HepG2 (cell line): ENCODE measurements around the gene GRM1. TPM values are rescaled to one million over a fixed set of nuclear protein-coding genes. Genes with fewer than 3 reads are reported as not detected.

ENCODE experiments used
- ATAC-seq: fragments of 200-7000 bp; cut with Tn5 transposase; 3 replicates; pipeline ENCODE4 v1.9.1; 2020; ENCODE audit warnings: mild to moderate bottlenecking, moderate library complexity
- BruUV-seq: library from RNA; stranded (reverse); fragments of 400-500 nt; replicated peaks from 2 replicates; lab custom pipeline; 2021; lab: Mats Ljungman, UMichigan
- CTCF ChIA-PET: fragments of 300-600 bp; formaldehyde crosslinking; extraction: SDS; loops from one replicate; lab custom pipeline; 2021; ENCODE audit warnings: low total read pairs, inconsistent platforms, low intra/inter-chr PET ratio; lab: Yijun Ruan, JAX
- POLR2A ChIA-PET: fragments of 350-600 bp; sonication (Branson Sonifier 250); formaldehyde crosslinking; loops from one replicate; lab custom pipeline; 2020; ENCODE audit warnings: antibody characterized with exemption, inconsistent platforms; lab: Yijun Ruan, JAX
- DNase-seq: peaks from one replicate; pipeline ENCODE4 v3.0.0-alpha.2; 2015; ENCODE audit warnings: low spot score
- FAIRE-seq: peaks from 3 replicates; lab custom pipeline; 2011; peaks lifted over from hg19 to GRCh38; lab: Jason Lieb, UNC
- H2AFZ ChIP-seq: one replicate; pipeline ENCODE4 v1.6.1; 2011; ENCODE audit warnings: low read length, inconsistent platforms
- H3K27ac ChIP-seq: fragments of 300-600 bp; 3 replicates; pipeline ENCODE4 v1.8.0; 2011; ENCODE audit warnings: mixed run types, mild to moderate bottlenecking, mixed read lengths, low read length, inconsistent platforms; ENCODE audit not compliant: insufficient read depth; ENCODE audit errors: extremely low read length
- H3K27me3 ChIP-seq, 2 experiments: fragments of 200-600 bp in 1 of 2; 2 replicates in 1 of 2; 3 replicates in 1 of 2; pipeline versions ENCODE4 v1.6.0 to v1.8.0; 2011; ENCODE audit warnings: low read length in 2 of 2, mild to moderate bottlenecking in 2 of 2, moderate library complexity in 2 of 2, inconsistent platforms in 1 of 2; ENCODE audit not compliant: insufficient read depth in 2 of 2, control insufficient read depth in 1 of 2
- H3K36me3 ChIP-seq, 2 experiments: fragments of 200-600 bp in 1 of 2; replicated peaks in 1 of 2; 2 replicates in 1 of 2; 3 replicates in 1 of 2; pipeline versions ENCODE4 v1.5.1 to v1.8.0; 2011; ENCODE audit warnings: low read length in 2 of 2, inconsistent platforms in 1 of 2; ENCODE audit not compliant: insufficient read depth in 2 of 2, control insufficient read depth in 1 of 2
- H3K4me1 ChIP-seq: 2 replicates; pipeline ENCODE4 v1.5.1; 2012; ENCODE audit warnings: low read length, inconsistent platforms; ENCODE audit not compliant: insufficient read depth
- H3K4me2 ChIP-seq: 2 replicates; pipeline ENCODE4 v1.6.0; 2011; ENCODE audit warnings: low read depth, low read length, inconsistent platforms
- H3K4me3 ChIP-seq, 3 experiments: fragments of 200-600 bp in 1 of 3; sonication (generic), shearing (Covaris generic) in 1 of 3; replicated peaks in 1 of 3; 2 replicates each; pipeline ENCODE4 v1.5.1; 2011 to 2016; ENCODE audit warnings: low read length in 3 of 3, inconsistent platforms in 2 of 3, low read depth in 2 of 3, mild to moderate bottlenecking in 2 of 3, control low read depth in 1 of 3, mixed read lengths in 1 of 3; ENCODE audit not compliant: insufficient read depth in 1 of 3
- H3K79me2 ChIP-seq: one replicate; pipeline ENCODE4 v1.6.1; 2011; ENCODE audit warnings: low read length, inconsistent platforms; ENCODE audit not compliant: insufficient read depth
- H3K9ac ChIP-seq: 2 replicates; pipeline ENCODE4 v1.6.0; 2011; ENCODE audit warnings: mild to moderate bottlenecking, low read depth, low read length, inconsistent platforms; ENCODE audit not compliant: insufficient read depth
- H3K9me3 ChIP-seq: 2 replicates; pipeline ENCODE4 v1.5.1; 2012; ENCODE audit warnings: mild to moderate bottlenecking, low read length
- H4K20me1 ChIP-seq: 2 replicates; pipeline ENCODE4 v1.6.0; 2011; ENCODE audit warnings: inconsistent platforms, mild to moderate bottlenecking, low read length, moderate library complexity; ENCODE audit not compliant: insufficient read depth
- GZF1 ChIP-seq: sonication (generic); formaldehyde crosslinking; IDR thresholded peaks from 2 replicates; pipeline ENCODE4 v1.5.1; 2020; ENCODE audit warnings: mild to moderate bottlenecking, missing genetic modification reagents
- IRX3 ChIP-seq: sonication (generic); formaldehyde crosslinking; IDR thresholded peaks from 2 replicates; pipeline ENCODE4 v1.8.1; 2023; ENCODE audit warnings: mild to moderate bottlenecking, low read depth, missing genetic modification reagents, borderline replicate concordance
- KLF11 ChIP-seq: IDR thresholded peaks from 2 replicates; pipeline ENCODE4 v1.6.1; 2016; ENCODE audit warnings: missing compliant biosample characterization
- POGZ ChIP-seq: sonication (generic); formaldehyde crosslinking; IDR thresholded peaks from 2 replicates; pipeline ENCODE4 v1.4.0; 2020; ENCODE audit warnings: mild to moderate bottlenecking, missing genetic modification reagents
- ZFP36 ChIP-seq: fragments of 150-350 bp; IDR thresholded peaks from 2 replicates; pipeline ENCODE4 v1.6.1; 2018; ENCODE audit warnings: borderline replicate concordance, low read length, low read depth; ENCODE audit not compliant: partially characterized antibody
- ZNF143 ChIP-seq: sonication (generic); formaldehyde crosslinking; IDR thresholded peaks from 2 replicates; pipeline ENCODE4 v1.4.0; 2020; ENCODE audit warnings: missing genetic modification reagents
- ZNF557 ChIP-seq: sonication (generic); formaldehyde crosslinking; IDR thresholded peaks from 2 replicates; pipeline ENCODE4 v1.4.0; 2020; ENCODE audit warnings: missing genetic modification reagents
- ZNF616 ChIP-seq: sonication (generic); formaldehyde crosslinking; IDR thresholded peaks from 2 replicates; pipeline ENCODE4 v1.5.0; 2020; ENCODE audit warnings: low read depth, mild to moderate bottlenecking, missing genetic modification reagents
- ZNF891 ChIP-seq: sonication (generic); formaldehyde crosslinking; IDR thresholded peaks from 2 replicates; pipeline ENCODE4 v1.5.0; 2020; ENCODE audit warnings: mild to moderate bottlenecking, missing genetic modification reagents
- WGBS: methylation state at CpG from one replicate; pipeline ENCODE4 v1.1.6; 2017; ENCODE audit warnings: low lambda C conversion rate; 5-methylcytosine and 5-hydroxymethylcytosine counted together
- in situ Hi-C: cut with HindIII; loops from 2 replicates; pipeline ENCODE4 v1.10.0; 2017; ENCODE audit warnings: low pct_unique_long_range_greater_than_20kb; ENCODE audit not compliant: extremely low pct_ligation_motif_present
- intact Hi-C: fragments of 100-400 bp; cut with micrococcal nuclease; formaldehyde crosslinking; loops from one replicate; pipeline ENCODE4 v1.10.0; 2022; ENCODE audit not compliant: unreplicated experiment
- polyA plus RNA-seq, 8 experiments: library from polyadenylated mRNA; depleted of rRNA in 3 of 8; stranded (reverse) in 7 of 8; unstranded in 1 of 8; fragments of >200 nt; fragmentation: Illumina TruSeq in 4 of 8; extraction: Trizol in 4 of 8; gene quantifications; 2 replicates each; pipeline versions ENCODE4 v1.2.1 to v1.2.3, GENCODE V29; 2011 to 2016; ENCODE audit warnings: low read depth in 4 of 8, missing spikeins in 1 of 8, mixed read lengths in 1 of 8; ENCODE audit not compliant: insufficient read depth in 1 of 8
- total RNA-seq, 5 experiments: library from RNA; depleted of rRNA; stranded (reverse); fragments of >200 nt; fragmentation: Illumina TruSeq; extraction: Trizol; gene quantifications; 2 replicates each; pipeline ENCODE4 v1.2.3, GENCODE V29; 2016; ENCODE audit warnings: low read depth in 1 of 5
- TF ChIP-seq, protein P1 (sequence below): sonication (generic); formaldehyde crosslinking; IDR thresholded peaks from 2 replicates; pipeline ENCODE4 v1.5.1; 2020; ENCODE audit warnings: mild to moderate bottlenecking, missing genetic modification reagents, borderline replicate concordance
- TF ChIP-seq, protein P2 (sequence below): sonication (generic); formaldehyde crosslinking; IDR thresholded peaks from 2 replicates; pipeline ENCODE4 v1.4.0; 2020; ENCODE audit warnings: missing genetic modification reagents, mild to moderate bottlenecking, borderline replicate concordance
- TF ChIP-seq, protein P3 (sequence below): sonication (generic); formaldehyde crosslinking; IDR thresholded peaks from 2 replicates; pipeline ENCODE4 v1.5.0; 2020; ENCODE audit warnings: mild to moderate bottlenecking, missing genetic modification reagents

The GRM1 gene
- total and polyA plus RNA-seq, 2 of the 13 experiments (the other 11 are each of a cell fraction or from before 2014, with no cell fraction given) = 0.09 TPM; not detected in 1

DNA sequence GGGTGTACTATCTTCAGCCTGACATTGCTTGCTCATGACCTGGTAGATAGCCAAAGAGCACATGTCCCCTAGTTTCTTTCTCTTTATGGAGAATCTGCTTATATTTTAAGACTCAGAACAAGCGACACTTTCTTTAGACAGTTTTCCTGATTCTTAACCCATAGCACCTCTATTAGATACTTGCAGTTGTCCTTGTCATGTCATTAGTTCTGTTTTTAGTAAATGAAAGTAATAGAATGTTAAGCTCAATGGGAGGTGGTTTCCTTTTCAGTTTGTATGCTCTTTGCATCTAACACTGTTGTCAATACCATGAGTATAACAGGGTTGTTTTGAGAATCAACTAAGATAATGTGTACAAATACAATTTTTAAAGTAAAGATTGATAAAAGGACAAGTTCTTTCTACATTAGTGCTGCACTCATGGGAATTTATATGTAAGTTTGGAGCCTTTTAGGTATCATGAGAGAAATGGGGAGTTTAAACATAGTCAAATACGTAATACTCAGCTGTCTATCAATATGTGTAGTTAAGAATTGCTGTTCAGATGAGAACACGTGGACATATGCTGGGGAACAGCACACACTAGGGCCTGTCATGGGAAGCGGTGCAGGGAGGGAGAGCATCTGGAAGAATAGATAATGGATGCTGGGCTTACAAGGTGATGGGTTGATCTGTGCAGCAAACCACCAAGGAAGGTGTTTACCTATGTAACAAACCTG lies 124.3 kb downstream of the GRM1 start:
- Histone ChIP-seq H3K79me2 (no peaks in the 10 kb centered on the region), H3K36me3 (no peaks in the 10 kb centered on the region), H3K27ac (no peak overlapping the region), H3K4me3 (no peak overlapping the region), H4K20me1 (no peaks in the 10 kb centered on the region), H3K9me3 (no peaks in the 10 kb centered on the region), H3K4me1 (no peaks in the 10 kb centered on the region), H3K27me3 (no peaks in the 10 kb centered on the region), H3K4me2 (no peak overlapping the region), H3K9ac (no peak overlapping the region), H2AFZ (no peak overlapping the region)
- no TSS peak for BruUV-seq
- ChIA-PET CTCF (no interaction called here), POLR2A (no interaction called here)
- in situ Hi-C loops = no loop called here
- intact Hi-C loops = no loop called here
- no peak for ATAC-seq
- no peak for DNase-seq
- no peak for FAIRE-seq
- 3% methylated on average over 4 of the region's 4 CpGs for WGBS
- TF ChIP-seq, protein P1, sequence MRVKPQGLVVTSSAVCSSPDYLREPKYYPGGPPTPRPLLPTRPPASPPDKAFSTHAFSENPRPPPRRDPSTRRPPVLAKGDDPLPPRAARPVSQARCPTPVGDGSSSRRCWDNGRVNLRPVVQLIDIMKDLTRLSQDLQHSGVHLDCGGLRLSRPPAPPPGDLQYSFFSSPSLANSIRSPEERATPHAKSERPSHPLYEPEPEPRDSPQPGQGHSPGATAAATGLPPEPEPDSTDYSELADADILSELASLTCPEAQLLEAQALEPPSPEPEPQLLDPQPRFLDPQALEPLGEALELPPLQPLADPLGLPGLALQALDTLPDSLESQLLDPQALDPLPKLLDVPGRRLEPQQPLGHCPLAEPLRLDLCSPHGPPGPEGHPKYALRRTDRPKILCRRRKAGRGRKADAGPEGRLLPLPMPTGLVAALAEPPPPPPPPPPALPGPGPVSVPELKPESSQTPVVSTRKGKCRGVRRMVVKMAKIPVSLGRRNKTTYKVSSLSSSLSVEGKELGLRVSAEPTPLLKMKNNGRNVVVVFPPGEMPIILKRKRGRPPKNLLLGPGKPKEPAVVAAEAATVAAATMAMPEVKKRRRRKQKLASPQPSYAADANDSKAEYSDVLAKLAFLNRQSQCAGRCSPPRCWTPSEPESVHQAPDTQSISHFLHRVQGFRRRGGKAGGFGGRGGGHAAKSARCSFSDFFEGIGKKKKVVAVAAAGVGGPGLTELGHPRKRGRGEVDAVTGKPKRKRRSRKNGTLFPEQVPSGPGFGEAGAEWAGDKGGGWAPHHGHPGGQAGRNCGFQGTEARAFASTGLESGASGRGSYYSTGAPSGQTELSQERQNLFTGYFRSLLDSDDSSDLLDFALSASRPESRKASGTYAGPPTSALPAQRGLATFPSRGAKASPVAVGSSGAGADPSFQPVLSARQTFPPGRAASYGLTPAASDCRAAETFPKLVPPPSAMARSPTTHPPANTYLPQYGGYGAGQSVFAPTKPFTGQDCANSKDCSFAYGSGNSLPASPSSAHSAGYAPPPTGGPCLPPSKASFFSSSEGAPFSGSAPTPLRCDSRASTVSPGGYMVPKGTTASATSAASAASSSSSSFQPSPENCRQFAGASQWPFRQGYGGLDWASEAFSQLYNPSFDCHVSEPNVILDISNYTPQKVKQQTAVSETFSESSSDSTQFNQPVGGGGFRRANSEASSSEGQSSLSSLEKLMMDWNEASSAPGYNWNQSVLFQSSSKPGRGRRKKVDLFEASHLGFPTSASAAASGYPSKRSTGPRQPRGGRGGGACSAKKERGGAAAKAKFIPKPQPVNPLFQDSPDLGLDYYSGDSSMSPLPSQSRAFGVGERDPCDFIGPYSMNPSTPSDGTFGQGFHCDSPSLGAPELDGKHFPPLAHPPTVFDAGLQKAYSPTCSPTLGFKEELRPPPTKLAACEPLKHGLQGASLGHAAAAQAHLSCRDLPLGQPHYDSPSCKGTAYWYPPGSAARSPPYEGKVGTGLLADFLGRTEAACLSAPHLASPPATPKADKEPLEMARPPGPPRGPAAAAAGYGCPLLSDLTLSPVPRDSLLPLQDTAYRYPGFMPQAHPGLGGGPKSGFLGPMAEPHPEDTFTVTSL = no peak
- TF ChIP-seq, protein P2, sequence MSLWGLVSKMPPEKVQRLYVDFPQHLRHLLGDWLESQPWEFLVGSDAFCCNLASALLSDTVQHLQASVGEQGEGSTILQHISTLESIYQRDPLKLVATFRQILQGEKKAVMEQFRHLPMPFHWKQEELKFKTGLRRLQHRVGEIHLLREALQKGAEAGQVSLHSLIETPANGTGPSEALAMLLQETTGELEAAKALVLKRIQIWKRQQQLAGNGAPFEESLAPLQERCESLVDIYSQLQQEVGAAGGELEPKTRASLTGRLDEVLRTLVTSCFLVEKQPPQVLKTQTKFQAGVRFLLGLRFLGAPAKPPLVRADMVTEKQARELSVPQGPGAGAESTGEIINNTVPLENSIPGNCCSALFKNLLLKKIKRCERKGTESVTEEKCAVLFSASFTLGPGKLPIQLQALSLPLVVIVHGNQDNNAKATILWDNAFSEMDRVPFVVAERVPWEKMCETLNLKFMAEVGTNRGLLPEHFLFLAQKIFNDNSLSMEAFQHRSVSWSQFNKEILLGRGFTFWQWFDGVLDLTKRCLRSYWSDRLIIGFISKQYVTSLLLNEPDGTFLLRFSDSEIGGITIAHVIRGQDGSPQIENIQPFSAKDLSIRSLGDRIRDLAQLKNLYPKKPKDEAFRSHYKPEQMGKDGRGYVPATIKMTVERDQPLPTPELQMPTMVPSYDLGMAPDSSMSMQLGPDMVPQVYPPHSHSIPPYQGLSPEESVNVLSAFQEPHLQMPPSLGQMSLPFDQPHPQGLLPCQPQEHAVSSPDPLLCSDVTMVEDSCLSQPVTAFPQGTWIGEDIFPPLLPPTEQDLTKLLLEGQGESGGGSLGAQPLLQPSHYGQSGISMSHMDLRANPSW (CRISPR knock-in tag) = no peak
- TF ChIP-seq ZNF616 (CRISPR knock-in tag) (no peak), ZNF143 (CRISPR knock-in tag) (no peak), KLF11 (CRISPR knock-in tag) (no peak), IRX3 (CRISPR knock-in tag) (no peak), ZNF891 (CRISPR knock-in tag) (no peak), GZF1 (CRISPR knock-in tag) (no peak), ZFP36 (no peak), POGZ (CRISPR knock-in tag) (no peak), ZNF557 (CRISPR knock-in tag) (no peak)
- TF ChIP-seq, protein P3, sequence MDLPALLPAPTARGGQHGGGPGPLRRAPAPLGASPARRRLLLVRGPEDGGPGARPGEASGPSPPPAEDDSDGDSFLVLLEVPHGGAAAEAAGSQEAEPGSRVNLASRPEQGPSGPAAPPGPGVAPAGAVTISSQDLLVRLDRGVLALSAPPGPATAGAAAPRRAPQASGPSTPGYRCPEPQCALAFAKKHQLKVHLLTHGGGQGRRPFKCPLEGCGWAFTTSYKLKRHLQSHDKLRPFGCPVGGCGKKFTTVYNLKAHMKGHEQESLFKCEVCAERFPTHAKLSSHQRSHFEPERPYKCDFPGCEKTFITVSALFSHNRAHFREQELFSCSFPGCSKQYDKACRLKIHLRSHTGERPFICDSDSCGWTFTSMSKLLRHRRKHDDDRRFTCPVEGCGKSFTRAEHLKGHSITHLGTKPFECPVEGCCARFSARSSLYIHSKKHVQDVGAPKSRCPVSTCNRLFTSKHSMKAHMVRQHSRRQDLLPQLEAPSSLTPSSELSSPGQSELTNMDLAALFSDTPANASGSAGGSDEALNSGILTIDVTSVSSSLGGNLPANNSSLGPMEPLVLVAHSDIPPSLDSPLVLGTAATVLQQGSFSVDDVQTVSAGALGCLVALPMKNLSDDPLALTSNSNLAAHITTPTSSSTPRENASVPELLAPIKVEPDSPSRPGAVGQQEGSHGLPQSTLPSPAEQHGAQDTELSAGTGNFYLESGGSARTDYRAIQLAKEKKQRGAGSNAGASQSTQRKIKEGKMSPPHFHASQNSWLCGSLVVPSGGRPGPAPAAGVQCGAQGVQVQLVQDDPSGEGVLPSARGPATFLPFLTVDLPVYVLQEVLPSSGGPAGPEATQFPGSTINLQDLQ (CRISPR knock-in tag) = no peak
